Testis (tissue), 2 donors: ENCODE data around the gene PRAC1.

Experiments
- POLR2A ChIP-seq: fragments of 450-650 bp; IDR thresholded peaks from one replicate; pipeline ENCODE4 v1.6.1; 2017; ENCODE audit warnings: antibody characterized with exemption, mild to moderate bottlenecking, moderate library complexity
- TF ChIP-seq, protein P1 (sequence below), 3 experiments: fragments of 450-650 bp in 2 of 3; fragments of 200-600 bp in 1 of 3; sonication (generic) in 1 of 3; IDR thresholded peaks; one replicate each; pipeline ENCODE4 v1.5.1; 2016 to 2019; ENCODE audit warnings: antibody characterized with exemption in 3 of 3, mild to moderate bottlenecking in 2 of 3, moderate library complexity in 1 of 3

GRCh38 chr17:48725288-48726064, 3.2 kb upstream of the PRAC1 start:
- TF ChIP-seq, protein P1, sequence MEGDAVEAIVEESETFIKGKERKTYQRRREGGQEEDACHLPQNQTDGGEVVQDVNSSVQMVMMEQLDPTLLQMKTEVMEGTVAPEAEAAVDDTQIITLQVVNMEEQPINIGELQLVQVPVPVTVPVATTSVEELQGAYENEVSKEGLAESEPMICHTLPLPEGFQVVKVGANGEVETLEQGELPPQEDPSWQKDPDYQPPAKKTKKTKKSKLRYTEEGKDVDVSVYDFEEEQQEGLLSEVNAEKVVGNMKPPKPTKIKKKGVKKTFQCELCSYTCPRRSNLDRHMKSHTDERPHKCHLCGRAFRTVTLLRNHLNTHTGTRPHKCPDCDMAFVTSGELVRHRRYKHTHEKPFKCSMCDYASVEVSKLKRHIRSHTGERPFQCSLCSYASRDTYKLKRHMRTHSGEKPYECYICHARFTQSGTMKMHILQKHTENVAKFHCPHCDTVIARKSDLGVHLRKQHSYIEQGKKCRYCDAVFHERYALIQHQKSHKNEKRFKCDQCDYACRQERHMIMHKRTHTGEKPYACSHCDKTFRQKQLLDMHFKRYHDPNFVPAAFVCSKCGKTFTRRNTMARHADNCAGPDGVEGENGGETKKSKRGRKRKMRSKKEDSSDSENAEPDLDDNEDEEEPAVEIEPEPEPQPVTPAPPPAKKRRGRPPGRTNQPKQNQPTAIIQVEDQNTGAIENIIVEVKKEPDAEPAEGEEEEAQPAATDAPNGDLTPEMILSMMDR (IDR thresholded peaks at IDR 0.05), result no peak
- TF ChIP-seq POLR2A, result no peak
